Measurements from ENCODE around the gene AXIN1.

DNA sequence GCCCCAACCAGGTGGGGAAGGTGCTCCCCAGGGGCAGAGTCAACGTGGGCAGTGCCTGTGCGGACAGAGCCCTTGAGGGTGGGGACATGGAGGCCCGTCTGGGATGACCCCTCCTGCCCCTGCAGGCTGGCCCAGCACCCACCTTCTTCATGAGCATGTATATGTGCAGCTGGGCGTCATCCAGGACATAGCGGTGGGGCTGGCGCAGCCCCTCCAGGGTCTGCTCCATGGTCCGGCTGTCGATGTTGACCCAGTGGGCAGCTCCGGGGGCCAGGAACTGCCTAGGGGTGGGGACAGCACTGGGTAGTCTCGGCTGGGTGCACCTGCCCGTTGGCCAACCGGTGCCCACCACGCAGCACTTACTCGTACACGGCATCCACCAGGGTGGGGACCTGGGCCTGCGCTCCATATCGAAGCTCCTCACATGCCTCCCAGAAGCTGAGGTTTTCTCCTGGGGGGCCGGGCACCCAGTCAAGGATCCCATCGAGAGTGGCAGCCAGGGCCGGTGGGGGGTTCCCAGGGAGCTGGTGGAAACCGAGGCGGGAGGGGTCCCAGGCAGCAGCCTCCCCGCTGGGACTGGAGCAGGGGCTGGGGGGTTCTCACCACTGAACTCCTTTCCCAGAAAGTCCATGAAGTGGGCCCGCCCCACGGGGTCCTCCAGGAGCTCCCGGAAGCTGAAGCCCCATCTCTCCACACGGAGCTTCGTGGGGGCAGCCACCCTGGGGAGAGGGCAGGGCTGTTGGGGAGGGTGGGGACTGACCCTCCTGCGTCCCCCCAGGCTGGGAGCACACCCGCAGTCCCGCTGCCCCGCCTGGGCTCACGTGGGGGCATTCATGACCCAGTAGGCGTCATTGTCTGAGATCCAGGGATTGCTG, 81.9 kb downstream of the AXIN1 start:
- TF ChIP-seq, protein P1, sequence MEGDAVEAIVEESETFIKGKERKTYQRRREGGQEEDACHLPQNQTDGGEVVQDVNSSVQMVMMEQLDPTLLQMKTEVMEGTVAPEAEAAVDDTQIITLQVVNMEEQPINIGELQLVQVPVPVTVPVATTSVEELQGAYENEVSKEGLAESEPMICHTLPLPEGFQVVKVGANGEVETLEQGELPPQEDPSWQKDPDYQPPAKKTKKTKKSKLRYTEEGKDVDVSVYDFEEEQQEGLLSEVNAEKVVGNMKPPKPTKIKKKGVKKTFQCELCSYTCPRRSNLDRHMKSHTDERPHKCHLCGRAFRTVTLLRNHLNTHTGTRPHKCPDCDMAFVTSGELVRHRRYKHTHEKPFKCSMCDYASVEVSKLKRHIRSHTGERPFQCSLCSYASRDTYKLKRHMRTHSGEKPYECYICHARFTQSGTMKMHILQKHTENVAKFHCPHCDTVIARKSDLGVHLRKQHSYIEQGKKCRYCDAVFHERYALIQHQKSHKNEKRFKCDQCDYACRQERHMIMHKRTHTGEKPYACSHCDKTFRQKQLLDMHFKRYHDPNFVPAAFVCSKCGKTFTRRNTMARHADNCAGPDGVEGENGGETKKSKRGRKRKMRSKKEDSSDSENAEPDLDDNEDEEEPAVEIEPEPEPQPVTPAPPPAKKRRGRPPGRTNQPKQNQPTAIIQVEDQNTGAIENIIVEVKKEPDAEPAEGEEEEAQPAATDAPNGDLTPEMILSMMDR (IDR thresholded peaks at IDR 0.05; ENCODE audit: low read length), result no peak
- TF ChIP-seq EZH2 (optimal IDR thresholded peaks at IDR 0.05; ENCODE audit: low read depth, low read length), result no peak
